DMS 273 (cell line): Measurements from ENCODE around the gene RASL12.

Experiments used
- DNase-seq: peaks from one replicate; lab custom pipeline; 2025; ENCODE audit not compliant: unreplicated experiment; lab: John Stamatoyannopoulos, UW

RASL12 gene

GRCh38 chr15:65092911-65093792 is 25.4 kb upstream of the RASL12 start:
- DNase-seq, result no peak

GRCh38 chr15:65091946-65092770 is 24.4 kb upstream of the RASL12 start:
- DNase-seq, result no peak

GRCh38 chr15:65089206-65089824 is 21.5 kb upstream of the RASL12 start:
- DNase-seq, result no peak

- no peak for DNase-seq
These were observed 20.8 kb upstream of the RASL12 start for GRCh38 chr15:65088643-65089021.

GRCh38 chr15:65087873-65088642 is 20.3 kb upstream of the RASL12 start:
- DNase-seq, result no peak

GRCh38 chr15:65087411-65087810 is 19.6 kb upstream of the RASL12 start:
- no peak for DNase-seq

- DNase-seq, result peak; percentile 52
These were observed 18.9 kb upstream of the RASL12 start for GRCh38 chr15:65086680-65087111.

- peak; percentile 23 for DNase-seq
These were observed 18.3 kb upstream of the RASL12 start for GRCh38 chr15:65085990-65086679.

- no peak for DNase-seq
These were observed 17.5 kb upstream of the RASL12 start for GRCh38 chr15:65085207-65085753.

GRCh38 chr15:65084500-65085206 is 16.9 kb upstream of the RASL12 start:
- no peak for DNase-seq

GRCh38 chr15:65083262-65083701 is 15.5 kb upstream of the RASL12 start:
- no peak for DNase-seq

GRCh38 chr15:65082303-65082953 is 14.6 kb upstream of the RASL12 start:
- no peak for DNase-seq

- DNase-seq, result no peak
These were observed 14.0 kb upstream of the RASL12 start for GRCh38 chr15:65081758-65082157.

GRCh38 chr15:65081270-65081669 is 13.5 kb upstream of the RASL12 start:
- no peak for DNase-seq

- no peak for DNase-seq
These were observed 11.8 kb upstream of the RASL12 start for GRCh38 chr15:65079580-65079979.

- no peak for DNase-seq
These were observed 10.2 kb upstream of the RASL12 start for GRCh38 chr15:65077981-65078352.

- DNase-seq, result no peak
These were observed 9.6 kb upstream of the RASL12 start for GRCh38 chr15:65077291-65077980.
